WTC11 (cell line): ENCODE results near the gene IFT25. TPM values are rescaled to one million over a fixed set of nuclear protein-coding genes. Genes with fewer than 3 reads are reported as not detected.

Source experiments
- ATAC-seq: fragments of 200-7000 bp; cut with Tn5 transposase; 2 replicates; pipeline ENCODE4 v1.10.0; 2021; ENCODE audit warnings: mild to moderate bottlenecking, moderate library complexity
- CTCF ChIA-PET: fragments of 300-600 bp; sonication (Branson Sonifier 250); formaldehyde crosslinking; loops from one replicate; lab custom pipeline; 2021; ENCODE audit warnings: antibody characterized with exemption; lab: Charles Lee
- POLR2A ChIA-PET: fragments of 350-600 bp; sonication (Branson Sonifier 250); formaldehyde crosslinking; loops from one replicate; lab custom pipeline; 2021; ENCODE audit warnings: antibody characterized with exemption; lab: Charles Lee
- DNase-seq: peaks from one replicate; pipeline ENCODE4 v3.0.0; 2021; ENCODE audit warnings: low spot score
- H3K27ac Mint-ChIP-seq: 2 replicates; pipeline ENCODE4 v1.8.0; 2021; ENCODE audit warnings: mixed read lengths
- H3K27me3 Mint-ChIP-seq: 2 replicates; pipeline ENCODE4 v1.8.0; 2021; ENCODE audit warnings: low read depth, mild to moderate bottlenecking, moderate library complexity, mixed read lengths
- H3K36me3 Mint-ChIP-seq: 2 replicates; pipeline ENCODE4 v1.8.0; 2021; ENCODE audit warnings: mixed read lengths
- H3K4me1 Mint-ChIP-seq: 2 replicates; pipeline ENCODE4 v1.8.0; 2022; ENCODE audit warnings: mixed read lengths
- H3K4me3 Mint-ChIP-seq: 2 replicates; pipeline ENCODE4 v1.8.0; 2021; ENCODE audit warnings: mild to moderate bottlenecking, moderate library complexity, mixed read lengths
- H3K9me3 Mint-ChIP-seq: 2 replicates; pipeline ENCODE4 v1.8.0; 2021; ENCODE audit warnings: mixed read lengths
- CBFB ChIP-seq: sonication (generic); formaldehyde crosslinking; IDR thresholded peaks from 2 replicates; pipeline ENCODE4 v1.8.1; 2022; ENCODE audit warnings: mild to moderate bottlenecking, low read depth, missing genetic modification reagents
- ESRRA ChIP-seq: sonication (generic); formaldehyde crosslinking; IDR thresholded peaks from 2 replicates; pipeline ENCODE4 v1.8.1; 2022; ENCODE audit warnings: mild to moderate bottlenecking, missing genetic modification reagents, borderline replicate concordance
- HMGA2 ChIP-seq: fragments of 250-450 bp; sonication (Bioruptor Pico); IDR thresholded peaks from 2 replicates; pipeline ENCODE4 v1.4.0; 2021; ENCODE audit warnings: mild to moderate bottlenecking, moderate library complexity
- NFYB ChIP-seq: sonication (generic); formaldehyde crosslinking; conservative IDR thresholded peaks from 2 replicates; pipeline ENCODE4 v1.8.0; 2022; ENCODE audit warnings: low read depth, missing genetic modification reagents
- NR2C2 ChIP-seq: sonication (generic); formaldehyde crosslinking; IDR thresholded peaks from 2 replicates; pipeline ENCODE4 v1.8.0; 2022; ENCODE audit warnings: mild to moderate bottlenecking, missing genetic modification reagents
- RELA ChIP-seq: sonication (generic); formaldehyde crosslinking; IDR thresholded peaks from 2 replicates; pipeline ENCODE4 v1.8.1; 2022; ENCODE audit warnings: missing genetic modification reagents, mild to moderate bottlenecking, borderline replicate concordance
- SMAD3 ChIP-seq: sonication (generic); formaldehyde crosslinking; IDR thresholded peaks from 2 replicates; pipeline ENCODE4 v1.8.0; 2022; ENCODE audit warnings: missing genetic modification reagents, mild to moderate bottlenecking, borderline replicate concordance
- TEAD1 ChIP-seq: sonication (generic); formaldehyde crosslinking; IDR thresholded peaks from 2 replicates; pipeline ENCODE4 v1.8.0; 2022; ENCODE audit warnings: mild to moderate bottlenecking, missing genetic modification reagents
- TP53 ChIP-seq: sonication (generic); formaldehyde crosslinking; IDR thresholded peaks from 2 replicates; pipeline ENCODE4 v1.8.1; 2023; ENCODE audit warnings: mild to moderate bottlenecking, missing genetic modification reagents
- ZBTB43 ChIP-seq: sonication (generic); formaldehyde crosslinking; IDR thresholded peaks from 2 replicates; pipeline ENCODE4 v1.8.1; 2023; ENCODE audit warnings: mild to moderate bottlenecking, missing genetic modification reagents
- ZNF219 ChIP-seq: sonication (generic); formaldehyde crosslinking; IDR thresholded peaks from 2 replicates; pipeline ENCODE4 v1.8.0; 2023; ENCODE audit warnings: missing genetic modification reagents, mild to moderate bottlenecking, borderline replicate concordance
- ZNF396 ChIP-seq: fragments of 250-450 bp; sonication (Bioruptor Pico); IDR thresholded peaks from 2 replicates; pipeline ENCODE4 v1.8.0; 2021; ENCODE audit warnings: mild to moderate bottlenecking, moderate library complexity, borderline replicate concordance
- ZNF416 ChIP-seq: fragments of 250-450 bp; sonication (Bioruptor Pico); IDR thresholded peaks from 2 replicates; pipeline ENCODE4 v1.9.0; 2021; ENCODE audit warnings: mild to moderate bottlenecking, inconsistent platforms
- ZNF671 ChIP-seq: fragments of 250-450 bp; sonication (Bioruptor Pico); IDR thresholded peaks from 2 replicates; pipeline ENCODE4 v1.8.0; 2021; ENCODE audit warnings: mild to moderate bottlenecking
- total RNA-seq: library from RNA; stranded (reverse); gene quantifications from 3 replicates; pipeline ENCODE4 v1.2.3, GENCODE V29; 2021
- TF ChIP-seq, protein P1 (sequence below): sonication (generic); formaldehyde crosslinking; IDR thresholded peaks from 2 replicates; pipeline ENCODE4 v1.8.1; 2023; ENCODE audit warnings: mild to moderate bottlenecking, missing genetic modification reagents, borderline replicate concordance
- TF ChIP-seq, protein P2 (sequence below): sonication (generic); formaldehyde crosslinking; IDR thresholded peaks from 2 replicates; pipeline ENCODE4 v1.8.1; 2022; ENCODE audit warnings: mild to moderate bottlenecking, missing genetic modification reagents, moderate library complexity, borderline replicate concordance
- TF ChIP-seq, protein P3 (sequence below): fragments of 250-450 bp; sonication (Bioruptor Pico); IDR thresholded peaks from 2 replicates; pipeline ENCODE4 v1.9.0; 2021; ENCODE audit warnings: mild to moderate bottlenecking, borderline replicate concordance
- TF ChIP-seq, protein P4 (sequence below): sonication (generic); formaldehyde crosslinking; IDR thresholded peaks from 2 replicates; pipeline ENCODE4 v1.8.1; 2022; ENCODE audit warnings: low read depth, mild to moderate bottlenecking, moderate library complexity, missing genetic modification reagents, borderline replicate concordance
- TF ChIP-seq, protein P5 (sequence below): sonication (generic); formaldehyde crosslinking; IDR thresholded peaks from 2 replicates; pipeline ENCODE4 v1.8.0; 2022; ENCODE audit warnings: mild to moderate bottlenecking, missing genetic modification reagents

Gene IFT25
- total RNA-seq, 1 experiment from 2014 or later, result 22.6 TPM

DNA sequence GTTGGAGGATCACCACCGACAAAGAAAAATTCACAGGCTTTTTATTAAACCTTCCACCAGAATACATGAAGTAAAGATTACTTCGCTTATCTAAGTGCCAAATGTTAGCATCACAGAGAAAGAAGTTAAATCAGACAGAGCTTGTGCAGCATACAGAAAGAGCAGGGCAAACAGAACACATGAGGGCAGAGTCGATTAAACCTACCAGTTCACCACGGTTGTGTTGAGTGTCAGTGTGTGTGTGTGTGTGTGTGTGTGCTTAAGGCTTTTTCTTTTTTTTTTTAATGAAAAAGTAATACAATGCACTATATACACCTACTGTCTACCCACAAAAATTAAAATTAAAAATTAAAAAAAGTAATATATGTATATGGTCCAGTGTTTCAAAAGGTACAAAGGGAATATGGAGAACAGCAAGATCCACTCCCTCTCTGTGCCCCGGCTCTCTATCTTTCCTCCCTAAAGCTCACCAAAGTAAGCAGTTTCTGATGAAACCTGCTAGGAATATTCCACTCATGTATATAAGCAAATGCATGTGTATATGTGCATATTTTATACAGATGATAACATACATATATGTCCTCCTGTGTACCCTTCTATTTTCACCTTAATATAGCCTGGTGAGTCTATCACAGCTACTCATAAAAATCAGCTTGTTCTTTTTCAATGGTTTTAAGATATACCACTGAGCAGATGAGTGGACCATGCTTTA lies 73.6 kb downstream of the IFT25 start:
- Mint-ChIP-seq H3K36me3 (peaks cover 40% of the 10 kb centered on the region), H3K4me3 (no peak overlapping the region), H3K27ac (no peak overlapping the region), H3K9me3 (no peaks in the 10 kb centered on the region), H3K27me3 (no peaks in the 10 kb centered on the region), H3K4me1 (no peaks in the 10 kb centered on the region)
- TF ChIP-seq NFYB (CRISPR knock-in tag) (no peak), ZNF219 (no peak), ZBTB43 (CRISPR knock-in tag) (no peak), TP53 (CRISPR knock-in tag) (no peak), RELA (no peak), SMAD3 (CRISPR knock-in tag) (no peak), HMGA2 (CRISPR knock-in tag) (no peak), ESRRA (CRISPR knock-in tag) (no peak), NR2C2 (CRISPR knock-in tag) (no peak), ZNF671 (CRISPR knock-in tag) (no peak), ZNF396 (CRISPR knock-in tag) (no peak), CBFB (CRISPR knock-in tag) (no peak), TEAD1 (CRISPR knock-in tag) (no peak), ZNF416 (CRISPR knock-in tag) (no peak)
- TF ChIP-seq, protein P1, sequence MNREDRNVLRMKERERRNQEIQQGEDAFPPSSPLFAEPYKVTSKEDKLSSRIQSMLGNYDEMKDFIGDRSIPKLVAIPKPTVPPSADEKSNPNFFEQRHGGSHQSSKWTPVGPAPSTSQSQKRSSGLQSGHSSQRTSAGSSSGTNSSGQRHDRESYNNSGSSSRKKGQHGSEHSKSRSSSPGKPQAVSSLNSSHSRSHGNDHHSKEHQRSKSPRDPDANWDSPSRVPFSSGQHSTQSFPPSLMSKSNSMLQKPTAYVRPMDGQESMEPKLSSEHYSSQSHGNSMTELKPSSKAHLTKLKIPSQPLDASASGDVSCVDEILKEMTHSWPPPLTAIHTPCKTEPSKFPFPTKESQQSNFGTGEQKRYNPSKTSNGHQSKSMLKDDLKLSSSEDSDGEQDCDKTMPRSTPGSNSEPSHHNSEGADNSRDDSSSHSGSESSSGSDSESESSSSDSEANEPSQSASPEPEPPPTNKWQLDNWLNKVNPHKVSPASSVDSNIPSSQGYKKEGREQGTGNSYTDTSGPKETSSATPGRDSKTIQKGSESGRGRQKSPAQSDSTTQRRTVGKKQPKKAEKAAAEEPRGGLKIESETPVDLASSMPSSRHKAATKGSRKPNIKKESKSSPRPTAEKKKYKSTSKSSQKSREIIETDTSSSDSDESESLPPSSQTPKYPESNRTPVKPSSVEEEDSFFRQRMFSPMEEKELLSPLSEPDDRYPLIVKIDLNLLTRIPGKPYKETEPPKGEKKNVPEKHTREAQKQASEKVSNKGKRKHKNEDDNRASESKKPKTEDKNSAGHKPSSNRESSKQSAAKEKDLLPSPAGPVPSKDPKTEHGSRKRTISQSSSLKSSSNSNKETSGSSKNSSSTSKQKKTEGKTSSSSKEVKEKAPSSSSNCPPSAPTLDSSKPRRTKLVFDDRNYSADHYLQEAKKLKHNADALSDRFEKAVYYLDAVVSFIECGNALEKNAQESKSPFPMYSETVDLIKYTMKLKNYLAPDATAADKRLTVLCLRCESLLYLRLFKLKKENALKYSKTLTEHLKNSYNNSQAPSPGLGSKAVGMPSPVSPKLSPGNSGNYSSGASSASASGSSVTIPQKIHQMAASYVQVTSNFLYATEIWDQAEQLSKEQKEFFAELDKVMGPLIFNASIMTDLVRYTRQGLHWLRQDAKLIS (CRISPR knock-in tag), result no peak
- TF ChIP-seq, protein P2, sequence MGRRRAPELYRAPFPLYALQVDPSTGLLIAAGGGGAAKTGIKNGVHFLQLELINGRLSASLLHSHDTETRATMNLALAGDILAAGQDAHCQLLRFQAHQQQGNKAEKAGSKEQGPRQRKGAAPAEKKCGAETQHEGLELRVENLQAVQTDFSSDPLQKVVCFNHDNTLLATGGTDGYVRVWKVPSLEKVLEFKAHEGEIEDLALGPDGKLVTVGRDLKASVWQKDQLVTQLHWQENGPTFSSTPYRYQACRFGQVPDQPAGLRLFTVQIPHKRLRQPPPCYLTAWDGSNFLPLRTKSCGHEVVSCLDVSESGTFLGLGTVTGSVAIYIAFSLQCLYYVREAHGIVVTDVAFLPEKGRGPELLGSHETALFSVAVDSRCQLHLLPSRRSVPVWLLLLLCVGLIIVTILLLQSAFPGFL, result no peak
- TF ChIP-seq, protein P3, sequence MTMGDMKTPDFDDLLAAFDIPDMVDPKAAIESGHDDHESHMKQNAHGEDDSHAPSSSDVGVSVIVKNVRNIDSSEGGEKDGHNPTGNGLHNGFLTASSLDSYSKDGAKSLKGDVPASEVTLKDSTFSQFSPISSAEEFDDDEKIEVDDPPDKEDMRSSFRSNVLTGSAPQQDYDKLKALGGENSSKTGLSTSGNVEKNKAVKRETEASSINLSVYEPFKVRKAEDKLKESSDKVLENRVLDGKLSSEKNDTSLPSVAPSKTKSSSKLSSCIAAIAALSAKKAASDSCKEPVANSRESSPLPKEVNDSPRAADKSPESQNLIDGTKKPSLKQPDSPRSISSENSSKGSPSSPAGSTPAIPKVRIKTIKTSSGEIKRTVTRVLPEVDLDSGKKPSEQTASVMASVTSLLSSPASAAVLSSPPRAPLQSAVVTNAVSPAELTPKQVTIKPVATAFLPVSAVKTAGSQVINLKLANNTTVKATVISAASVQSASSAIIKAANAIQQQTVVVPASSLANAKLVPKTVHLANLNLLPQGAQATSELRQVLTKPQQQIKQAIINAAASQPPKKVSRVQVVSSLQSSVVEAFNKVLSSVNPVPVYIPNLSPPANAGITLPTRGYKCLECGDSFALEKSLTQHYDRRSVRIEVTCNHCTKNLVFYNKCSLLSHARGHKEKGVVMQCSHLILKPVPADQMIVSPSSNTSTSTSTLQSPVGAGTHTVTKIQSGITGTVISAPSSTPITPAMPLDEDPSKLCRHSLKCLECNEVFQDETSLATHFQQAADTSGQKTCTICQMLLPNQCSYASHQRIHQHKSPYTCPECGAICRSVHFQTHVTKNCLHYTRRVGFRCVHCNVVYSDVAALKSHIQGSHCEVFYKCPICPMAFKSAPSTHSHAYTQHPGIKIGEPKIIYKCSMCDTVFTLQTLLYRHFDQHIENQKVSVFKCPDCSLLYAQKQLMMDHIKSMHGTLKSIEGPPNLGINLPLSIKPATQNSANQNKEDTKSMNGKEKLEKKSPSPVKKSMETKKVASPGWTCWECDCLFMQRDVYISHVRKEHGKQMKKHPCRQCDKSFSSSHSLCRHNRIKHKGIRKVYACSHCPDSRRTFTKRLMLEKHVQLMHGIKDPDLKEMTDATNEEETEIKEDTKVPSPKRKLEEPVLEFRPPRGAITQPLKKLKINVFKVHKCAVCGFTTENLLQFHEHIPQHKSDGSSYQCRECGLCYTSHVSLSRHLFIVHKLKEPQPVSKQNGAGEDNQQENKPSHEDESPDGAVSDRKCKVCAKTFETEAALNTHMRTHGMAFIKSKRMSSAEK (CRISPR knock-in tag), result no peak
- TF ChIP-seq, protein P4, sequence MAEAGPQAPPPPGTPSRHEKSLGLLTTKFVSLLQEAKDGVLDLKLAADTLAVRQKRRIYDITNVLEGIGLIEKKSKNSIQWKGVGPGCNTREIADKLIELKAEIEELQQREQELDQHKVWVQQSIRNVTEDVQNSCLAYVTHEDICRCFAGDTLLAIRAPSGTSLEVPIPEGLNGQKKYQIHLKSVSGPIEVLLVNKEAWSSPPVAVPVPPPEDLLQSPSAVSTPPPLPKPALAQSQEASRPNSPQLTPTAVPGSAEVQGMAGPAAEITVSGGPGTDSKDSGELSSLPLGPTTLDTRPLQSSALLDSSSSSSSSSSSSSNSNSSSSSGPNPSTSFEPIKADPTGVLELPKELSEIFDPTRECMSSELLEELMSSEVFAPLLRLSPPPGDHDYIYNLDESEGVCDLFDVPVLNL (CRISPR knock-in tag), result no peak
- TF ChIP-seq, protein P5, sequence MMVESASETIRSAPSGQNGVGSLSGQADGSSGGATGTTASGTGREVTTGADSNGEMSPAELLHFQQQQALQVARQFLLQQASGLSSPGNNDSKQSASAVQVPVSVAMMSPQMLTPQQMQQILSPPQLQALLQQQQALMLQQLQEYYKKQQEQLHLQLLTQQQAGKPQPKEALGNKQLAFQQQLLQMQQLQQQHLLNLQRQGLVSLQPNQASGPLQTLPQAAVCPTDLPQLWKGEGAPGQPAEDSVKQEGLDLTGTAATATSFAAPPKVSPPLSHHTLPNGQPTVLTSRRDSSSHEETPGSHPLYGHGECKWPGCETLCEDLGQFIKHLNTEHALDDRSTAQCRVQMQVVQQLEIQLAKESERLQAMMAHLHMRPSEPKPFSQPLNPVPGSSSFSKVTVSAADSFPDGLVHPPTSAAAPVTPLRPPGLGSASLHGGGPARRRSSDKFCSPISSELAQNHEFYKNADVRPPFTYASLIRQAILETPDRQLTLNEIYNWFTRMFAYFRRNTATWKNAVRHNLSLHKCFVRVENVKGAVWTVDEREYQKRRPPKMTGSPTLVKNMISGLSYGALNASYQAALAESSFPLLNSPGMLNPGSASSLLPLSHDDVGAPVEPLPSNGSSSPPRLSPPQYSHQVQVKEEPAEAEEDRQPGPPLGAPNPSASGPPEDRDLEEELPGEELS, result no peak
- no peak for ATAC-seq
- POLR2A ChIA-PET, result no interaction called here
- CTCF ChIA-PET, result interaction anchor here (0.9 to 4.6 kb wide), 3 partner anchors 11 to 88 kb away, joined by 4 to 33 read pairs (median 9); no protein-coding TSS in a partner anchor
- DNase-seq, result no peak
